Loucy (cell line): Measurements from ENCODE around the gene SH3RF3.

Experiments used
- CTCF ChIP-seq: fragments of 200-600 bp; sonication (generic); conservative IDR thresholded peaks from 2 replicates; pipeline ENCODE4 v1.5.1; 2014; ENCODE audit warnings: mild to moderate bottlenecking, antibody characterized with exemption, low read length
- EZH2phosphoT487 ChIP-seq: fragments of 200-600 bp; IDR thresholded peaks from 2 replicates; pipeline ENCODE4 v1.6.1; 2018; ENCODE audit warnings: antibody characterized with exemption, mild to moderate bottlenecking, moderate library complexity, borderline replicate concordance

- TF ChIP-seq CTCF: no peak
- no peak for TF ChIP-seq EZH2phosphoT487
Observed at GRCh38 chr2:109188898-109189297, 59.9 kb downstream of the SH3RF3 start.
